Superior temporal gyrus (tissue), 1 donor: ENCODE measurements around the gene PSEN2.
A peak's percentile ranks its signal among the peaks of the same experiment; 100 is the strongest.
"Not testable (repeated sequence)": the region's sequence is repeated elsewhere in the genome, so short reads cannot be mapped to it uniquely, and the experiment has no call there.

Source experiments
- DNase-seq: peaks from one replicate; pipeline ENCODE4 v3.0.0-alpha.2; 2016; ENCODE audit errors: extremely low spot score

PSEN2 gene

GRCh38 chr1:226870401-226871279 lies at the start of gene PSEN2:
TSS of gene PSEN2 (plus strand) at chr1:226870616. CDS start at chr1:226881908, 11,292 bp downstream.
- DNase-seq: no peak

DNA sequence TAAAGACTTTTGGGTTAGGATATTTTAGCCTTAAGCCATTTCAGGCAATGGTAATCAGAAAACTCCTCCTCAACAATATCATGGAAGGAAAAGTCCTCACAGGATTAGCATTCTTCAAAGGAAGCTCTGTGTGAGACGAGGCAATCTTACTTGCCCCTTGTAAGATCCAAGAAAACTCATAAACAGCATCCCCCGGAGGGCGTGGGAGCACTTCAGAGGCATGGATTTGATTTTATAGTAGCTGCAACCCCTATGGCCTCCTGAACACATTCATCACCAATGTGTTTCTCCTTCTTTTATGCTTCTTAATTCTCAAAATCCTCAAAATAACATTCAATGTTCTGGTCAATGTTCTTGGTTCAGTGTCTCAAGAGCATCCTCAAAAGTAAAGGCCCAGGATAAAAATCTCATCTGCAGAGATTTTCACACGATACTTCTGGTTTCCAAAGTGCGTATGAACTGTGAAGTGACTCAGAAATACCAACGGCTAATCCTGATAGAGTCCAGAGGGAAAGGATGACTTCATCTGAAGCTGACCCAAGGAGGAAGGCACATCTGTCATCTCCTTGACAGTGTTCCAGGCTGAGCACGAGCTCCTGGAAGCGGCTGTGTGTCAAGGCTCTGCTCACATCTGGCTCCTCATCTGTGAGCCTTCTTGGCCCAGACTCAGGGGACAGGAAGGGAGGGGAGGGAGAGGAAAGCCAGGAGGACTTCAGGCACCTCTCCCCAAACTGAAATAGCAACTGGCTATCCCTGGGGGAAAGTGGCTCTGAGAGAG lies 49.3 kb upstream of the PSEN2 start:
- DNase-seq: no peak

- no peak for DNase-seq
Observed at GRCh38 chr1:226821719-226822085, 48.7 kb upstream of the PSEN2 start.

GRCh38 chr1:226823643-226824042 lies 46.8 kb upstream of the PSEN2 start:
- no peak for DNase-seq

GRCh38 chr1:226825037-226825745 lies 45.2 kb upstream of the PSEN2 start:
- peak; percentile 91 for DNase-seq

DNA sequence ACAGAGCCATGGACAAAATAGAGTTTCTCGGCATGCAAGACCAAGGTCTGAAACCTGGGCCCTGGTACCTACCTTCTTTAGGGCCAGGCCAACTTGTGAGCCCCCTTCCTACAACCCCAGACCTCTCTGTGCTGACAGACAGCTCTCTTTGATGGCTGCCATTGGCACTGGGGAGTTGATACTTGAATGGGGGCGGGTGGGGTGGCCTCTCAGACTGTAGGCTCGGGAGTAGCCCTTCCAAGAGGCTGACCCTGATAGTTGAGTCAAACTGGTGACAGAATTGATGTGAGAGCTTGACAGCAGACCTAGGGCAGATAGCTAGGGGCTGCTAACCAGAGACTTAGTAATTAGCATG lies 44.7 kb upstream of the PSEN2 start:
- no peak for DNase-seq

GRCh38 chr1:226826479-226827261 lies 43.7 kb upstream of the PSEN2 start:
- no peak for DNase-seq

- DNase-seq: no peak
Observed at GRCh38 chr1:226827458-226827857, 43.0 kb upstream of the PSEN2 start.

- peak; percentile 99 for DNase-seq
Observed at GRCh38 chr1:226827968-226828513, 42.4 kb upstream of the PSEN2 start.

GRCh38 chr1:226829105-226829504 lies 41.3 kb upstream of the PSEN2 start:
- no peak for DNase-seq

DNA sequence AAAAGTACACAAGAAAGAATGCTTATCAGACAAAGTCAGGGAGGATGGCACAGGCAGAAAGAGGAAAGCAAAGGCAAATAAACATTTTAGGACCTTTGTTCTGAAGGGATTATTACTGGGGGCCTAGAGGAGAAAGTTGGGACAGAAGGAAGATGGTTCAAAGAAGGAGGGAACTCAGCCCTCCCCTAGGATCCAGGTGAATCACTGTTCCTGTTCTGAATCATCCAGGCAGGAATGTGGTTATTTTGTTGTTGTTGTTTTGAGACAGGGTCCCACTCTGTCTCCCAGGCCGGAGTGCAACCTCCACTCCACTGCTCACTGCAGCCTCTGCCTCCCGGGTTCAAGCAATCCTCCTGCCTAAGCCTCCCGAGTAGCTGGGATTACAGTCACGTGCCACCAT lies 38.5 kb upstream of the PSEN2 start:
- no peak for DNase-seq

- no peak for DNase-seq
Observed at GRCh38 chr1:226832613-226833012, 37.8 kb upstream of the PSEN2 start.

DNA sequence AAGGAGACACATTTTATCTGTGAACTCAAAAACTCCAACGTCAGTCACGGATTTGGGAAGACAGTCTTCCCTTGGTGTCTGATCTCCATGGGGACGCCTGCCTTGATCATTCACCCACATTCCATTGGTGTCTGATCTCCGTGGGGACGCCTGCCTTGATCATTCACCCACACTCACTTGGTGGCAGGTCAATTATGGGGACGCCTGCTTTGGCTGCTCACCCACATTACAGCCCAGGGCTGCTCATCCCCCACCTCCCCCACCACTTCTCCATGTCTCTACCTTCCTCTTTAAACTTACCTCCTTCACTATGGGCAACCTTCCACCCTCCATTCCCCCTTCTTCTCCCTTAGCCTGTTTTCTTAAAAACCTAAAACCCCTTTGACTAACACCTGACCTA lies 36.2 kb upstream of the PSEN2 start:
- not testable (repeated sequence) for DNase-seq

GRCh38 chr1:226835396-226835795 lies 35.0 kb upstream of the PSEN2 start:
- not testable (repeated sequence) for DNase-seq

- DNase-seq: not testable (repeated sequence)
Observed at GRCh38 chr1:226837966-226838365, 32.5 kb upstream of the PSEN2 start.

GRCh38 chr1:226838456-226838855 lies 32.0 kb upstream of the PSEN2 start:
- no peak for DNase-seq

DNA sequence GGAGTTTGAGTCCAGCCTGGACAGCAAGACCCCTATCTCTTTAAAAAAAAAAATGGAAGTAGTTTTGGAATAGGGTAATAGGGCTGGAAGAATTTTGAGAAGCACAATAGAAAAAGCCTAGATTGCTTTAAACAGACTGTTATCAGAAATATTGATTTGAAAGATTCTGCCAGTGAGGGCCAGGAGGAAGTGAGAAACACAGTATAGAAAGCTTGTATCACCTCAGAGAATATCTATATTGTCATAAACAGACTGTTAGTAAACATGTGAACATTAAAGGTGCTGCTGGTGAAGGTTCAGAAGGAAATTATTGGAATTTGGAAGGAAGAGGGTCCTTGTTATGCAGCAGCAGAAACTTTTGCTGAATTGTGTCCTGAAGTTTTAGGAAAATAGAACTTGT lies 24.8 kb upstream of the PSEN2 start:
- DNase-seq: no peak

DNA sequence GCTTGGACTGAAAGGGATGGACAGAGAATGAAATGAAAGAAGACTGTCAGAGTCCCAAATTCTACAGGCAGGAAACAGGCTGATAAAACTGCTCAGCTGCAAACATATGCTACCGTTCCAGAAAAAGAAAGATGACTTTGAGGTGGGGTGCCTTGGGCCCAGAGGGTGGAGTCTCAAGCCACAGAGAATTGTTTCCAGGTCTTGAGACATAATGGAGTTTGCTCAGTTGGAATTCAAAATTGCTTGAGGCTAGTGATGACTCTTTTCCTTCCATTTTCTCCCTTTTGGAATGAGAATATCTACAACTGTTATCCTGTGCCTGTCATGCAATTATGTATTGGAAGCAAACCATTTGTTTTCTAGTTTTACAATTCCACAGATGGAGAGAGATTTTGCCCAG lies 23.6 kb upstream of the PSEN2 start:
- no peak for DNase-seq

DNA sequence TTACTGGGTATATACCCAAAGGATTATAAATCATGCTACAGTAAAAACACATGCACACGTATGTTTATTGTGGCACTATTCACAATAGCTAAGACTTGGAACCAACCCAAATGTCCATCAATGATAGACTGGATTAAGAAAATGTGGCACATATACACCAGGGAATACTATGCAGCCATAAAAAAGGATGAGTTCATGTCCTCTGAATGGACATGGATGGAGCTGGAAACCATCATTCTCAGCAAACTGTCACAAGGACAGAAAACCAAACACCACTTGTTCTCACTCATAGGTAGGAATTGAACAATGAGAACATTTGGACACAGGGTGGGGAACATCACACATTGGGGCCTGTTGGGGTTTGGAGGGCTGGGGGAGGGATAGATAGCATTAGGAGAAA lies 15.9 kb upstream of the PSEN2 start:
- DNase-seq: not testable (repeated sequence)

DNA sequence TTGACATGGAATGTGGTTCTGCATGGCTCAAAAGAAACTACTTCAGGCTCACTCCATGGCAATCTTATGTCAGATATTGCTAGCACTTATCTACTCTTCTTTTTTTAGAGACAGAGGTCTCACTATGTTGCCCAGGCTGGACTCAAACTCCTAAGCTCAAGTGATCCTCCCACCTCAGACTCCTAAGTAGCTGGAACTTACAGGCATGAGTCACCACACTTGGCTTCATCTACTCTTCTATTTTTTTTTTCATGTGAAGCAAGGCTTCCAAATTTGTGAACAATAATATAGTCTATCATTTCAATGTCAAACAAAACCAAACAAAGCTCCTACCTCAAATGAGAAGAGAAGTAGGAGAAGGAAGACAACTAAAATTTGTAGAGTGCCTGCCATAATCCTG lies 7.5 kb upstream of the PSEN2 start:
- no peak for DNase-seq

DNA sequence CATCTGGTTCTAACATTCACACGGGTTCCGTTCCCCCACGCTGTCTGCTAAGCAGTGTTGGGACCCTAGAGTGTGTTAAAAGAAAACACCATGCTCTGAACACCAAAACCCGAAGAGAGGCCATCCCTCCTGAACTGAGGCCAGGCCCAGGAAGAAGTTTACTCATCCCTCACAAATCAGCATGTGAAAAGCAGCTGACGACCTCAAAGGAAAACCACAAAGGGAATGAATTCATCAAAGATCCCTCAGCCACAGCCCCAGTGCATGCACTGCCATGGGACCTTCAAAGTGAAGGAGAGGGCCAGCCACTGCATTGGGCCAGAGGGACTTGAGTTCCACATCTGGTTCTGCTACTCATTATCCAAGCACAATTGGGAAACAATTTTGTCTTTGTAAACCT lies 7.0 kb upstream of the PSEN2 start:
- no peak for DNase-seq
